SH-SY5Y (cell line): ENCODE measurements around the gene CEMIP2.

Experiments used
- GATA2 ChIP-seq: IDR thresholded peaks from 2 replicates; pipeline ENCODE4 v1.6.1; 2011; ENCODE audit warnings: mild to moderate bottlenecking, low read depth, low read length
- GATA3 ChIP-seq: IDR thresholded peaks from 2 replicates; pipeline ENCODE4 v1.6.1; 2011; ENCODE audit warnings: low read depth, mild to moderate bottlenecking, low read length, moderate library complexity

- TF ChIP-seq GATA3: no peak
- TF ChIP-seq GATA2: no peak
These were observed 3.4 kb downstream of the CEMIP2 start for GRCh38 chr9:71764891-71765290.
